GM21515 (cell line): Measurements from ENCODE around the gene MTCL1.
A peak's percentile ranks its signal among the peaks of the same experiment; 100 is the strongest.

Experiments
- ATAC-seq: cut with Tn5 transposase; IDR thresholded peaks from one replicate; pipeline ENCODE4 v1.9.1; 2021; ENCODE audit not compliant: unreplicated experiment

MTCL1 gene

DNA sequence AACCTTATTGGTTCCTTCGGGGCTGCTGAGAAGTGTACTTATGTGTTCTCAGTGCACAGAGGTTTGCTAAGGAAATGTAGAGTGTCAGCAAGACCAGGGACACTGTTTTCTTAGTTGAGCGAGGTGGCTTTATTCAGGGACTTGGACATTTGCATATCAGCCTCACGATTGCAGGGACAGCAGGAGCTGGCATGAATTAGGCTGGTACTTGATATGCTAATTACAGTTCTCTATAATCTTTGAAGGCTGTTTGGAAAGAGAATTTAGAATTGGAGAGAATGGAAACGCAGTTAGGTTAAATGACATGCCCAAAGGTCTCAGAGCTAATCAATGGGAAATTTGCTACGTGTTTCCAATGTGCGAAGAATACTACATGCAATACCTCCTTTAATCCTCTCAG, 18.7 kb upstream of the MTCL1 start:
- ATAC-seq, result no peak

DNA sequence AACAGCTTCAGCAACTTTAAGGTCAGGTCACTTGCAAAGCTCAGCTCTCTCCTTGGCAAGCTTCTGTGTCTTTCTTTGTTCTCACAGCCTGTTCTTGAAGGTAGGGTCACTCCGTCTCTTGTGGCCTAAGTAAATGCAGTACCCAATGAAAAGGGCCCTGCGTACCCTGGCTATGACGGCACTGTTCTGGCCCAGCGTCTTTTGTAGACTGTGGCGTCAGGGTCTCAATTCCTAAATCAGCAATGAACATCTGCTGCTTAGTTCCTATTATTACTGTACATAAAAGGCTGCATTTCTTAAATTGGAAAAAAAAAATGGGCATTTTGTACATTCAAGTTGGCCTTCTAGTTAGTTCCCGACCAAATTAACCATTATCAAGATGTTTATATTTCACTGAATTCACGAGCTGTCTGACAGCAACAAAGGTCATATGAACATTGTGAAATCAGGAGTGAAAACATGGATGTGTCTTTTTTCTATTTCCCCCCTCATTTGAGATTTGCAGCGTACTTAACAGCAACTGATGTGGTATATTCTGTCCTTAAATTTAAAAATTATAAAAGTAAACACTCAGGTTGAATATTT, 17.0 kb upstream of the MTCL1 start:
- no peak for ATAC-seq

DNA sequence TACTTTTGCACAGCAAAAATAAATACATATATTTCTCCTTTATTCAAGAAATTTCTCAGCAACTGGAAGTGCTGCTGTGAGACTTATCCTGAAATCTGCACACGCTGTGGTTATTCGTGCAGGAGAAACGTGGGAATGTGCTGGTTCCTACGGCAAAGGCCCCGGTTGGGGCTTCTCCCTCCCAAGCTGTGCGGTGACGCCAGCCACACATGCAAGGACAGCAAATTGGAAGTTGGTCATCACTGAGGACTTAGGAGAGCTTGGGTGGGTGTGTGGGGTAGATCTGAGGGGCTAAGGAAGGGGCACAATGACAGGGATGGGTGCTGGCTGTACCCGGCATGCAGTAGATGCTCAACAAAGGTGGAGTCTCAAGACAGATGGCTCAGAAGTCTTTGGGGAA, 16.5 kb upstream of the MTCL1 start:
- ATAC-seq, result no peak

DNA sequence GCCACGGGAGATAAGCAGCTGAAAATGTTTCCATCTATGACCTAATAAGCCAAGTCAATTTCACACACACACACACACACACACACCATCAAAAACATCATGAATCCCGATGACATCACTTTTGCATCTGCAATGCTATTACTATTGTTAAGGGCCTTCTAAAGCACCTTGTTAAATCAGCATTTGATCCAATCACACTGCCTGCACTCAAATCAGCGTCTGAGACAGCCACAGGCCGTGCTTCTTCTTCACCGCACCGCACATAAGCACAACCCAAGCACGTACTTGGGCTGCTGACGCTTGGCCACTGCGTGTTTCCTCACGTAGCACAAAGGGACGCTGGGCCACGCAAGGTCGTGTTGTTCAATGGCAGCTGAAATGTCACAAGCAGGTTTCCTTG, 15.8 kb upstream of the MTCL1 start:
- ATAC-seq, result no peak

DNA sequence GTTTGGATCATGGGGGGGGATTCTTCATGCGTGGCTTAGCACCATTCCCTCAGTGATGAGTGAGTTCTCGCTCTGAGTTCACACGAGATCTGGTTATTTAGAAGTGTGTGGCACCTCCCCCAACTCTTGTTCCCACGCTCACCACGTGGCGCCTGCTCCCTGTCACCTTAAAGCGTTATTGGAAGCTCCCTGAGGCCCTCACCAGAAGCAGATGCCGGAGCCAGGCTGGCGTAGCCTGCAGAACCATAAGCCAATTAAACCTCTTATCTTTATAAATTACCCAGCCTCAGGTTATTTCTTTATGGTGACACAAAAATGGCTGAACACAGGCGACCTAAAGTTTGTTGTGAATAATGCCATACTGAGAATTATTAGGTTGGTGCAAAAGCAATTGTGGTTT, 10.5 kb upstream of the MTCL1 start:
- ATAC-seq, result no peak

DNA sequence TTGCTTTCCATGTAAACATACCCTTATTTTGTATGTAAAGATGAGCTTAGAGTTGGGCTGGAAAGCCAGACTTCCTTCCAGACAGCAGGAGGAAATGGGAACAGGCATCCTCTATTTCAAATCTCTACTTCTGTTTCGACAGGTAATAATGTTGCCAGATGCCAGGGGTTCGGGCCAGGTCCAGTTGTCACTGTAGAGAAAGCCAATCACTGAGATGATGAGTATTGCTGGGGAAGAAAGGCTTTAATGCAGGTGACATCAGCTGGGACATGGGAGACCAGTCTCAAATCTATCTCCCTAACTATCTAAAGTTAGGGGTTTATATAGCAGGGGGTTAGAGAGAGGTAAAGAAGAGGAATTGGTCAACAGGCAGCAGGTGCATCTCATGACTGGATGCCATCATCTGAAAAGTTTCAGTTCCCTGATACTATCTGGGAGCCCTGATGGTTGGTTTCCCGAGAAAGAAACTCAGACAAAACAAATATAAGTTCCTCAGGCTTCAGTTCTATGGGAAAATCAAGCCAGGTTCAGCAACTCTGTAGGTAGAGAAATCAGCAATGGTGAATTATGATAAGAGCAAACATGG, 9.3 kb upstream of the MTCL1 start:
- ATAC-seq, result no peak

DNA sequence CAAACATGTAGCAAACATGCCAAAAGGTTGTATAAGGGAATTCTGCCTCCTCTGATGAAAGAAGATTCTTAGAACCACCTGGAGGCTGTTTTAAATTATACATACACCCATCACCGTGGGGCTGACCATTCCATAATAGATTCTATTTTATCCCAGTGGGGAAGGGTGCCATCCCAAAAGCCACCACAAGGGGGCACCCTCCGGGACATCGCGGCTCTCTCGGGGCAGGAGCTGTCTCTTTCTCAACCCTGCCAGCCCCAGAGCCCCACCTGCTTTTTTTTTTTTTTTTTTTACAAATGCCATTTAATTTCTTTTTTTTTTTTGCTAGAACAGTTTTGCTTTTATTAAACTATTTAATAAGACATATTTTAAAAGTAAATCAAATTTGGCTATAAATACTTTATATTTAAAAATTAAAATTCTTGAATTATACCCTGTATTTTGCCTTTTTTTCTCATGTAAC, 8.6 kb upstream of the MTCL1 start:
- ATAC-seq, result peak; percentile 63

DNA sequence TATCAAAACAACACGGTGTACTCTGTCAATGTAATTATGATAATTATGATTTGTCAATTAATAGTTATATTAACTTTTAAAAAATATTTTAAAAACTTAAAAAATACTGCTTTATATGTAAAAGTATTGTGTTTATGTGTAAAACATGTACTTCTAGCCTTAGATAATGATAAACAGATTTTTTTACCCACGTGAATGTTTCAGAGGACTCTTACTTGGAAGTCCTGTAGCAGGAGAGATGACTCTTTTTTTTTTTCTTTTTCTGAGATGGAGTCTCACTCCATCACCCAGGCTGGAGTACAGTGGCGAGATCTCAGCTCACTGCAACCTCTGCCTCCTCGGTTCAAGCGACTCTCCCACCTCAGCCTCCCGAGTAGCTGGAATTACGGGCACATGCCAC, 6.2 kb upstream of the MTCL1 start:
- ATAC-seq, result no peak

DNA sequence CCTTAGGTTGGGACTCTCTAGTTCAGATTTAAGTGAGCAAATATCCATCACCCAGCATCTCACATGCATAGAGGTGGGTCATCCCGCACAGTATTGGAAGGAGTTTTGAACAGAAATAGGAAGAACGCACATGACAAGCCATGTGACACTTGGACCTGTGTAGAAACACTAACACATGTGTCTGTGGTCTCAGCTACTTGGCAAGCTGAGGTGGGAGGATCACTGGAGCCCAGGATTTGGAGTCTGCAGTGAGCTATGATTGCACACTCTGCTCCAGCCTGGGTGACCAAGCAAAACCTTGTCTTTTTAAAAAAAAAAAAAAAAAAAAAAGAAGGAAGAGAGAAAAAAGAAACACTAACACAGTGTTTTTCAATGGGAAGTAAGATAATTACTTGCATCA, 5.4 kb upstream of the MTCL1 start:
- no peak for ATAC-seq

DNA sequence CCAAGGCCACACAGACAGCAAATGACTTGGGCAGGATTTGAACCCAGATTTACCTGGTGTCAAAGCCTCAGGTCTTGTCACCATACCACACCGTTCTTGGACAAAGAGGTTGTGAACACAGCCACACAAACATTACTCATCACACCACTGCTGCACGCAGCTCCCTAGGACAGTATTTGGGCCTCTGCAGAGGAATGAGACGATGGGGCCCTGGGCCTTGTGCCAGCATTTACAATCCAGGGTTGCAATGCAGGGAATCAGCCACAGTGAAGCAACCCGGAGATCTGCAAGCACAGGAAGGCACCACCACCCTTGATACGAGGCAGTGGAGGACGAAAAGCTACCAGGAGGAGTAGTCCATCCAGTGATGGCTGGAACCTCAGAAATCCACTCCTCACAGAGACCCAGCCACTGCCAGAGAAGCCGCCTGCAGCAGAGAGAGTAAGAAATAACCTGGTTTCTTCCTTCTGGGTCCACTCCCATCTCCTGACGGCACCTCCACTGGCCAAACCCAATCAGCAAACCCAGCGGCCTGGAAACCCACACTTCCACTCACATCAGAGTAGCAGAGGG, 3.7 kb upstream of the MTCL1 start:
- ATAC-seq, result no peak

DNA sequence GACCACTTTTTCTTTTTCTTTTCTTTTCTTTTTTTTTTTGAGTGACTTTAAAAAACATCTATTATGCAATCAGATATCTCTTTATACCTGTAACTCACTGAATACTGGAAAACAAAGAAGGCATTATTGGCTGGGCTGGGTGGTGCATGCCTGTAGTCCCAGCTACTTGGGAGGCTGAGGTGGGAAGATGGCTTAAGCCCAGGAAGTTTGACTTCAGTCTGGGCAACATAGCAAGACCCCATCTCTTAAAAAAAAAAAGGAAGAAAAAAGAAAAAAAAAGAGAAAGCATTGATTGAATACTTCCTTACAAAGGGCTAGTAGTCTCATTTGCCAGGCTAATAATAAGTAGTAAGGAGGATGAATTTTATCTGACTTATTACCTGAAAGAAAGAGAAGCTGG, 2.7 kb upstream of the MTCL1 start:
- no peak for ATAC-seq

DNA sequence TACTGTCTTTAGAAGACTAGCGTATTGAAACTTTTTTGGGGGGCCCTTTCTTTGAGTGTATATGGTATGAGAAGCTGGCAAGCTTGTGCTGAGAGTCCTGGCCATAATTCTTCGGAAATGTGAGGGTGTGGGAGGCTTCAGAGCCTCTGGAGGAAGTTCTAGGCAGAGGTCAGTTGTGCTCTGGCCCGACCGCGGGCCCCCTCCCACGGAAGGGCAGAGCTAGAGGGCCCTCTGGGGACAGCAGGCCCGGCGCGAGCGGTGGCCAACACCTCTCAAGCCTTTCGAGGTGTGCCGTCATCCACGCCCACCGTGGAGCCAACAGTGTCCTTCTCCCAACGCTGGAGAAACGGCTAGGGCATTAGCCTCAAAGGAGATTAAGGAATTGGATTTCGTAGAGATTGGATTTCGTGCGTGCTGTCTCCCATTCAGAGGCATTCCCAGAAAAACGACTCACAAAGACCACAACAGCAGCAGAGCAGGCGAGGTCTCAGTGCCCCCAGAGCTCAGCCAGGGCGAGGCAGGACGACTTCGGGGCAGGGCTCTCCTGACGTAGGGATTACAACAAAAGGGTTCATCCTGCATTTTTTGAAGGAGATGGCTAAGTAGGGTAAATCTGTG, 2.2 kb upstream of the MTCL1 start:
- ATAC-seq, result no peak

DNA sequence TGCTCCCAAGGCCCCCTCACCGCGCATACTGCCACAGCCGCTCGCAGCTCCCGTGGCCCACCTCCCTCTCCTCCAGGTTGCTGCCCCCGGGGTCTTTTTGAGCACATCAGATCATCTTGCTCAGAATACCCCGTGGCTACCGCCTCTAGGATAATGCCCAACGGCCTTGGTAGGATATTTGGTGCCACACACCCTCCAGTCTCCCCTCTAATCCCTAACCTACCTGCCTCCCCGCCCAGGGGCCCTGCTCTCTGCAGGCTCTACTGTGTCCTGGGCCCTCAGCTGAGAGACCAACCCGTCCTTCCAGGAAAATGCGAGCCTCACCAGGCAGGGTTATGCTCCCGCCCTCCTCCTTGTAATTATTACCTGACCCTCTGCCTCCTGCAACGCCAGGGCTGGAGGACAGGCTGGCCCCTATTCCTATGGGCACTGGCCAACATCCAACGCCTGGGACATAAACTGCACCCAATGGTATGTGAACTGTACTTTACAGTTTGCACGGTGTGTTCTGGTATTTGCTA, 1.5 kb upstream of the MTCL1 start:
- no peak for ATAC-seq

DNA sequence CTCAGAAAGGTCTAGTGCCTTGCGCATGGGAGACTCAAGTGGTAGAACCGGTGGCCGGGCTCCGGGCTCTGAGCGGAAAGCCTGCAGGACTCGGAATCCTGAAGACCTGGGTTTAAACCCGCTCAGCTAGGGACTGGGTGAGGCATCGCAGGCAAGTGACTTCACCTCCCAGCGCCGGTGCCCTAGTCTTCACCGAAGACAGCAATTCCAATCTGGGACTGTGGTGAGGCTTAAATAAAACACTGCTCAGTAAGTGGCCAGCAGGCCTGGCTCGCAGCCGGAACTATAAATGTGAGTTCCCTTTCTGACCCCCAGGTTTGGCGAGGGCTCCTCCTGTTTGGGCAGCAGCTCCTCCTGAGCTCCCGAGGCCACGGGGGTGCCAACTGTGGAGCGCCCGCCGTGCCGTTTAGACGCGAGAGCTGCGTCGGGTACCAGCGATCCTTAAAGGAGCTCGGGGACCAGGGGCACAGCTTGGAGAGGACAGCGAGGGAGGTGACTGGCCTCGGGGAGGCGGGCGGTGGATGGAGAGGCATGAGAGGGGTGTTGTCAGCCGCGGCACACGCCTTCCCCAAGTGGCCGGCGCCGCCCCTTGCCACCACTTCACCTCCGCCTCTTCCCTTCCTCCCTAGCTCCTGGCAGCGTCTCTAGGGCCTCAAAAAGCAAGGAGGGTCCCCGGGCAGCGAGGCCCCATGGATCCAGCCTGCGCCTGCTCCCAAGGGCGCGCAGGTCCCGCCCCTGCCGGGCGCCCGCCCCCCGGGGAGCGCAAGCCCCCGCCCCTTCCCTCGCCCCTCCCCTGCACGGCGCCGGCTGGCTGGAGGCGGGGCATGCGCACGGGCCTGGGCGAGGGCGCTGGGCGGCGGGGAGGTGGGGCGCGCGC, 757 bp upstream of the MTCL1 start:
- ATAC-seq, result peak; percentile 77

DNA sequence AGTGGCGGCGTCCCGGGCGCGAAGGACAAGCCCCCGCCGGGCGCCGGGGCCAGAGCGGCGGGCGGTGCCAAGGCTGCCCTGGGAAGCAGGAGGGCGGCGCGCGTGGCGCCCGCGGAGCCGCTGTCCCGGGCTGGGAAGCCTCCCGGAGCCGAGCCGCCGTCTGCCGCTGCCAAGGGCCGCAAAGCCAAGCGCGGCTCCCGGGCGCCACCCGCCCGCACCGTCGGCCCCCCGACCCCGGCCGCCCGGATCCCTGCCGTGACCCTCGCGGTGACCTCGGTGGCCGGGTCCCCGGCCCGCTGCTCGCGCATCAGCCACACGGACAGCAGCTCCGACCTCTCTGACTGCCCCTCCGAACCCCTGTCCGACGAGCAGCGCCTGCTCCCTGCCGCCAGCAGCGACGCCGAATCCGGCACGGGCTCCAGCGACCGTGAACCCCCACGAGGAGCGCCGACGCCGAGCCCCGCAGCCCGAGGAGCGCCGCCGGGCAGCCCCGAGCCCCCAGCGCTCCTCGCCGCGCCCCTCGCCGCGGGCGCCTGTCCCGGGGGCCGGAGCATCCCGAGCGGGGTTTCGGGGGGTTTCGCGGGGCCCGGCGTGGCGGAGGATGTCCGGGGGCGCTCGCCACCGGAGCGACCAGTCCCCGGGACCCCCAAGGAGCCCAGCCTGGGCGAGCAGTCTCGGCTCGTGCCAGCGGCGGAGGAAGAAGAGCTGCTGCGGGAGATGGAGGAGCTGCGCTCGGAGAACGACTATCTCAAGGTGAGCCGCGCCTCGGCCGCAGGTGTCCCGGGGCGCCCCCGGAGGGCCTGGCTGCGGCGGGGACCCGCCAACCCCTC, 820 bp downstream of the MTCL1 start:
- peak; percentile 12 for ATAC-seq

DNA sequence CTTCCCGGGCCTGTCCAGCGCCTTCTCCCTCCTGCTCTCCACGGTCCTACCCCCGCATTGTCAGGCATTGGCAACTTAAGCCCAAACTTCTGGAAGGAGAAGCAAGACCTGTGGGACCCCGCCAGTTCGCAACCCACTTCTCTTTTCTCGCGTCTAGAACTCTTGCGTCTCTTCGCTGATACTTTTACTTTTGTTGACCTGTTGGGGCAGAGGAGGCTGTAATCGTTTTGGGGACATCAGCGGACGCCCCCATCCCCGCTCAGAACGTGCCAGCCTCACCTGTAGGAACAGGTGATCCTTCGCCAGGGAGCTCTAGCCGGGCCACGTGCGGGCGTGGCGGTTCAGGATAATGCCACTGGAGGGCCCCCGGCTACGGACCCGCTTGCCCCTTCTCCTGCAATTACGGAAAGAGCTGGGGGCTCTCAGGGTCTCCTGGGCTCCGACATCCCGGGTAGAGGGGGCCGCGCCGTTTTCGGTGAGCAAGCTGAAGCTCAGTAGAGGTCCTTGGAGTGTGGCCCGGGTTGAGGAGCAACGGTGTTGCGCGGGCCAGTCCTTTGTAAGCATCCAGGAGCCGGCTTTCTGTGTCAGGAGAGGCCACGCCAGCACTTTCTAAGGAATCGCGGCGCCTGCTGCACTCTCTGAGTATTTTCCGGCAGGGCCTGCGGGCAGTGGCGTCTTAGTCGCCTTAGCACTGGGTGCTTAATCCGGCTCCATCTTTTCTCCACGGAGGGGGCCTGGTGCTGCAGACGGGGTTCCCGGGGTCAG, 1.6 kb downstream of the MTCL1 start:
- ATAC-seq, result no peak

DNA sequence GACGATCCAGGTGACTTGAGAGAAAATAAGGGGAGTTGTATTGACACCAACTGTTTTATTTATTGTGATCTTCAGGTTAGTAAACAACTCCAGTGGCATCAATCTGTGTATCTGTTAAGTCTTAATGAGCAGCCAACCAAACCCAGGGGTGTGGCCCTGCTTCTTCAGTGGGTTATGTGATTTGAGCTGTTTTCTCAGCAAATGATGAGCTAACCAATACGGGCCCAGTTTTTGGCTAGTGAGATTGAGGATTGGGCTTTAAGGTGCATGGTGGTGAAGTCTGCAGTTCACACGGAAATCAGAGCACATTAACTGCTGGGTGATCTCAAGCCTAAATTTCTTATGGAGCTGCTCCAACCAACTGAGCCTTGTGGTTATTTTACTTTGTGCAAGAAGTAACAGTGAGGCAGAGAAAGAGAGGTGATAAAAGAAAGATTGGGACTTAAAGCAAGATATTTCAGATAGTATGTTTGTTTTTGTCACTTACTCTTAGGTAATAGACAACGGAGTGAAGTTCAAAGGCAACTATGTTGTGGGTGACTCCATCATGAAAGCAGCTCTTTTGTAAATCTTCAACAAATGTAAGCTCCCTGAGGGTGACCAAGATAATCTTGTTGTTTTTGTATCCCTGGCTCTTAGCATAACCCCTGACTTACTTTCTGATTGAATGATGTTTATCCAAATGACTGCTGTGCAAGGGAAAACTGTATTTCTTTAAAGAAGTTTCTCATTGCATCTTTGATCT, 2.4 kb downstream of the MTCL1 start:
- no peak for ATAC-seq

DNA sequence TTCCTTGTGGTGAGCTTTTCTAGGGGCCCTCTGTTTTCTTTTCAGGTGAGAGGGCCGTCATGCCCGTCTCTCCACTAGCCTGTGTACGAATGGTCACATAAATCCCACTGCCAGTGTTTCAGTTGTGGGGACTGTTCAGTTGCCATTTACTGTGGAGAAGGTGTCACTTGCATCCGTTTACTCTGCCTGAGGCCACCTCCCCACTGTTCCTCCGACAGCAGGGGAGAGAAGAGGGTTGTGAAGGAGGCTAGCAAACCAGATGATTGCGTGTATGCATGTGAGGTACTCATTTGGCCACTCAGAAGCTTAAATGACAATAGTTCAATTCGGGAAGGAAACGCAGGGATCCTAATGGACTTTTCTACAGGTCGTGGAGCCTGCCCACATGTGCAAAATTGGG, 3.3 kb downstream of the MTCL1 start:
- no peak for ATAC-seq
